Activated CD8-positive, alpha-beta memory T cell treated with anti-CD3 and anti-CD28 coated beads, Interleukin-2, amount 50 U/mL, for 24 hours (primary cell): Measurements from ENCODE around the gene NFIA.

Source experiments
- DNase-seq: peaks from one replicate; pipeline ENCODE4 v3.0.0-alpha.2; 2020; ENCODE audit errors: extremely low read depth

The NFIA gene

DNA sequence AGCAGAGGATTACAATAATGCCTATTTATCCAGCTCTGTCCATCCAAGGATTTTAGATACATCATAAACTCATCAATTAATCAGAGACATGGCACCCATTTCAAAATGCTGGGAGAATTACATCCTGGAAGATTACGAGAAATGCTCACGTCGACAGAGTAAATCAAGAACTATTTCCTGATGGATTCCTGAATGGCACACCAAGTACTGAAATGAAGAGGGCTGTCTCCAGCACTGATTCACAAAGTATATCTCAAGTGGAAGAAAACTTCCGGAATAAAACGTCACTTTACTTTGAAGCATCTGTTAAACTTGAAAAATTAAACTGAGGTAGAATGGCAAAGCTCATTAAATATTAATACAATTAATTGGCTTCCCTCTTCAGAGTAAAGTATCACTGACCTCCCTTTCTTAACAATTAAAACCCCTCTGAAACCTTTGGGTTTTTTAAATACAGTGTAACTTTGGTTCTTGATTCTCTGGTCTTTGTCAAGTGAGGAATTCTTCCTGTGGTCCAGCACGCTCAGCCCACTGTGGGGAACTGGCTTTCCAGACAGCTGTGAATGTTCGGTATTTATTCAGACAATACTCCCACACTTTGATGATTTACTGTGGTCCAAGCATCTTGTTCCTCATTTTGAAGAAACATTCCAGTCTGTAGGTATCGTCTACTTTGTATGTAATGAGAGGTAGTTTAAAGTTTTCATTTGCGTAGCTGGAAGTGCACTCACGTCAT, 288.0 kb downstream of the NFIA start:
- no peak for DNase-seq

DNA sequence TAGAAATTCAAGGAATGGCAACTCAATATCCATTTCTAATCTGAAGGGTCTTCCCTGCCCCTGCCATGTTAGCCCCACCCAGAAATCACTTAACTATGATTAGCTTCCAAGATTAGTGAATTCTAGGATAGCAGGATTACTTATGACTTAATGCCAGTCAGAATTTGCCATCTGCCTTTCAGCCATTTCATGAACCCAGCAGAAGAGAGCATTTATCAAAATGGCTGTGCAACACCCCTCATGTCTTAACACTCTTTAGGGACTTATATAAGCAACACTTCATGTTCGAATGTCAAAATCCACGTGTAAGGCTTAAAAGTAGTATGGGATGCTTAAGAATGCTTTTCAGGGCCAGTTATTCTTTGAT, 288.5 kb downstream of the NFIA start:
- DNase-seq, result no peak

DNA sequence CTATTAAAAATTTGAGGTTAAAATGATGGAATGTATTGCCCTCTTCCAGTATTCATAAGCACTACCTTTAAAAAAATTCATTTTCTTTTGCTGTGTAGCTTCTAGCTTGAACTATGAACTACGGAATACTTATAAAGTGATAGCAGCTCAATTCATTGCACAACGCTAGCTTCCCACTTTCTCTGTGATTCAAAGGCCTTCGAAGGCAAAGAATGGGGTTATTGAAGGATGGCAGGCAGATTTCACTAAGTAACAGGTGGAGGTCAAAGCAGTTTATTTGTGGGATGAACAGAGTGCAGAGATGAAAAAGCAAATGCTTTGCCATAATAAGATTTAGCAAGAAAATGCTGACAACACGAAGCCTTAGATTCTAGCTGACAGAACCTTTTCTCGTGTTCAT, 290.6 kb downstream of the NFIA start:
- no peak for DNase-seq

DNA sequence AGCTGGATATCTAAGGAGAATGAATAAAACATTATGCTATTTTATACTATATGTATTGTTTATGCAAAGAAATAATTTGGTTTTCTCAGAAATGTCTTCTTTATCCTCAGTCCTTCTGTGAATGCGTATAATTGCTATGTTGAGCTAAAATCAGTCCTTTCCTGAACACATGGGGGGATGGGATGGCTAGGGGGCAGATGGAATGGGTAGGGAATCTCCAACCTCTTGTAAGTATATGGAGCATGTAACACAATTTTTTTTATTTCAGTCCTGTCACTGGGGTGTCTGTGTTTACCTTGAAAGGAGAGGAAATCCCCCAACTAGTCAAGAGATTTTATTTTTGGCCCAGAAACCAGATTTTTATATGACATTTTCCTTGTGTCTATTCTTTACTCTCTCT, 291.8 kb downstream of the NFIA start:
- DNase-seq, result no peak

DNA sequence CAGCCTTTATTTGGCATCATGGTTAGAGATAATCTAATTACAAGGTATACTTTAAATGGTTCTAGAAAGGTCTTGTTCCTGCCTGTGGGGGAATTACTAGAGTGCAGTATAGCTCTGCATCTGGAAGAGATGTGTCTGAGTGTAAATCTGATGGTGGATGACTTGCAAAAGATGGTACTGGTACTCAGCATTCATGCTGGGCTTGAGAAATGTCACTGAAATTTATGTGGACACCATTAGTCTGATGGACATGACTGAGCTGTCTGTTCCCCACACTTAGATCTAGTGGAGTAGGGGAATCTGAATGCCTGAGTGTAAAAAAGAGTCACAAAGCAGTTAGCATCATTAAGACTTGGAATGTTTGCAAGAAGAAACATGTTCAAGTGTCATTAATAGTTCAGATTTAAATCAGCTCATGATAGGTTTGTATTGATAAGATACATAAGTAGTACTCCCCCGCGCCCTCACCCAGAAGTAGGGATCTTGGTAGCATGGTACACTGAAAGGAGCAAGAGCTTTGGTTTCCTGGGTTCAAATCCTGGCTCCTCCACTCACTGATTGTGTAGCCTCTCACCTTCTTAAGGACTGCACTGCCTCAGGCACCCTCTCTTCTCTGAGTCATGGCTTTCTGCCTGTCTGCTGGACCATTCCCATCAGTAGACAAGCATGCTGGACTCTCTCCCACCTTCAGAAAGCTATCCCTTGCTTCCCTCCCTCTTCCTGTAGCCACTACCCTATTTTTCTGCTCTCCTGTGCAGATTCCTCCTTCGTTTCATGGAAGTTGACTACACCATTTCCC, 292.9 kb downstream of the NFIA start:
- DNase-seq, result no peak

DNA sequence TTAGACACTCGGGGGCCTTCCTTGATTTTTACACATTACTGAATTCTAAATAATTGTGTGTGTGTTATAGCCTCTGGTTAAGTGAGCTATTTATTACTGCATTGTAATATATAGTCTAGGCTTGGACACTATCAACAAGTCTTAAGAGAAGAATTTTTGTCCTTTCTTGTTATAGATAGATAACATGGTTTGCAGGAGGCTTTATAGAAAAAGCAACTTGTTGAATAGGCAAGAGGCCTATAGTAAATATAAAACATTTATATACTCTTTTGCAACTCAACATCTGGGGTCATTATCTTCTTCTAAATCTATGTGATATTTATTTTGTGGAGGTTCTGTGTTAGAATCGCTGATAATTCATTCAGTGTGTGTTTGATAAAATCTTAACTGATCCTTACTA, 293.8 kb downstream of the NFIA start:
- no peak for DNase-seq

DNA sequence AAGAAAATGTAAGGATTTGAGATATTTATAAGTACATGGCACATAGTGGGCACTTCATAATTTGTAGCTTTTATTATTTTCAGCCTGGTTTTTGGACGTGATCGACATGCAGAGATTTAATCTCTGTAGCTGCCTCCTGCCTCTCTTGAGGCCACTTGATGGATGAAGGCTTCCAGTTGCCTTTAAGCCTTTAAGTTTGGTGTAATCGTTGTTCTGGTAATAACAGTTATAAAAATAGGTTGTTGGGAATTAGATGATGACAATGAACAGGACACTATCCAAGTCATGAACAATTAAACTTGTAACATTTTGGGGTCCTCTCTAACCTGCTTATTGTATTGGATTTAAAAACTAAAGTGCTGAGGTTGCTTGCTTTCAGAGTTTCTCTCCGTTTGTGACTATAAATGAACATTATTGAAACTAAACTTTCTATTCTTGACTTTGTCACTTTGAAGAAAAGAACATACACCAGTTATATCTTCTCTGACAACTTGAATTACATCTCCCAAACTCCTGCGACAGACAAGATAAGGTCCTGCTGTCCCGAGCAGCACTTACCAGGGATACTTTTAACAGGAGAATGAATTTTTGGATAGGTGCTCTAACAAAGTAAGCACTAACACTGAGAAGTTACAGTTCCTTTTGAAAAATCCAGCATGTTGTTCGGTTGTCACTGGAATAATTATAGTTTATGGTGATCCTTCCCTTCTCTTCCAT, 295.0 kb downstream of the NFIA start:
- no peak for DNase-seq

DNA sequence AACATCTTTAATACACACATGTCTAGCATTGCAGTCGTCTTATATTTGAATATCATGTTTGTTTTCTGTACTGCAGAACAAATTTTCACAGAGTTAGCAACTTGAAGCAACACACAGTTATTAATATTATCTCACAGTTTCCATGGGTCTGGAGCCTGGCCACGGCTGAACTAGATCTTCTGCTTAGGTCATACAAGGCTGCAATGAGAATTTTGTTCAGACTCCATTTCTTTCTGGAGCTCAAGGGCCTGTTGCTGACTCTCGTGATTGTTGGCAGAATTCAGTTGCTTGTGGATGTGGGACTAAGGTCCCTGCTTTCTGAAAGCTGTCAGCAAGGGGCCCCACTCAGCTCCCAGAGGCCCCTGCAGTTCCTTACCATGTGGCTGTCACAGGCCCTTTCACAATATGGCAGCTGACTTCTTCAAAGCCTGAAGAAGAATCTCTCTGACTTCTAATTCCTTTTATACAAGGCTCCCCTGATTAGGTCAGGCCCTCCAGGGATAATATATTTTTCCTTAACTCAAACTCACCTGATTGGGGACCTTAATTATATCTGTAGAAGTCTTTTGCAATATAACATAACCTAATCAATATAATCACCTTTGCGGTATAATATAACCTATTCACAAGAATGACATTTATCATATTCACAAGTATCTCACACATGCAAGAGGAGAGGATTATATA, 296.3 kb downstream of the NFIA start:
- DNase-seq, result no peak

GRCh38 chr1:61379693-61380092, 297.3 kb downstream of the NFIA start:
- DNase-seq, result no peak

GRCh38 chr1:61380561-61380960, 298.2 kb downstream of the NFIA start:
- no peak for DNase-seq

DNA sequence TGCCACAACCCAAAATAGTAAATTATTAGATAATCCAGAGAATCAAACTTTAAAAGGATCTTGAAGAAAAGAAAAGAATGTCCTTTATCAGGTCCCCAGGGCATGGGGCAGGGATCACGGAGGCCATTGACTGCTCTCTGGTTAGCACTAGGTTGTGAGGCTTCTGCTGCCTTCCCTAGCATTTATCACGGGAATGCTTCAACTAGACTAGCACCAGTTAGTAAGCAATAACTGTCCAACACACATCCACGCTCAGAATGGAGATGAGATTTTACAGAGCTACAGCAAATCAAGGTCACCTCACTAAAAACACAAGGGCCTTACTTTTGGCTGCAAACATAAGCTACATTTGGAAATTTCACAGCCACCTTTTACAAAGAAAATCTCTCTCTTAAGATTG, 304.0 kb downstream of the NFIA start:
- no peak for DNase-seq

- no peak for DNase-seq
Observed at GRCh38 chr1:61386770-61387169, 304.4 kb downstream of the NFIA start.

DNA sequence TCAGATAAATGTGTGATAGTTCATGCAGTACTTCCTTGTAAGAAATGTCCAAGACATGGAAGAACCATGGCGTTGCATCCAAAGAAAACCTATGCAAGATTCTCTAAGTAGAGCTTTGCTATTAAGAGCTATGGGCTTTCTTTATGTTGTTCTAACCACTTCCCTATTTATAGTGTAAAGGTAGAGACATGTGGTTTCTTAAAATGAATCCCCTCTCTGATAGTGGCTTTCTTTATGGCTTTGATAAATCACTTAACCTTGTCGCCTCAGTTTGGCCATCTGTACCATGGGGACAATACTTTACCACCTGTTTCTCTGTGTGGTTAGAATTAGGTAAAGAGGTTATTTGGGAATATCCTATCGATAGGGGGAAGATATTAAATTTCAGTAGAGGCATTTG, 305.5 kb downstream of the NFIA start:
- DNase-seq, result no peak

DNA sequence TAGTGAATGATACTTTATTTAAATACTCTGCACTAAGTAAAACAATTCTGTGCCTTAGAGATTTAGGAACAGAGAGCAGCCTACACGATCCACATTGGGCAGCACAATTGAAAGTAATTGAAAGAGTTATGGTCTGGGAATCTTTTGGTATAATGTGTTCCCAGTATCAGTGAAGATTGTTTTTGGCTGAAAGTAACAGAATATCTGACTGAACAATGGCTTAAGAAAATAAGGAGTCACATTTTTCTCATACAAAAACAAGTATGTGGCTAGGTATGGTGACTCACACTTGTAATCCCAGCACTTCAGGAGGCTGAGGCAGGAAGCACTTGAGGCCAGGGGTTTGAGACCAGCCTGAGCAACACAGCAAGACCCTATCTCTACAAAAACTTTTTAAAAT, 306.2 kb downstream of the NFIA start:
- no peak for DNase-seq

GRCh38 chr1:61389194-61389925, 307.0 kb downstream of the NFIA start:
- no peak for DNase-seq

GRCh38 chr1:61389926-61390845, 307.8 kb downstream of the NFIA start:
- no peak for DNase-seq

- DNase-seq, result no peak
Observed at GRCh38 chr1:61391730-61392129, 309.4 kb downstream of the NFIA start.

DNA sequence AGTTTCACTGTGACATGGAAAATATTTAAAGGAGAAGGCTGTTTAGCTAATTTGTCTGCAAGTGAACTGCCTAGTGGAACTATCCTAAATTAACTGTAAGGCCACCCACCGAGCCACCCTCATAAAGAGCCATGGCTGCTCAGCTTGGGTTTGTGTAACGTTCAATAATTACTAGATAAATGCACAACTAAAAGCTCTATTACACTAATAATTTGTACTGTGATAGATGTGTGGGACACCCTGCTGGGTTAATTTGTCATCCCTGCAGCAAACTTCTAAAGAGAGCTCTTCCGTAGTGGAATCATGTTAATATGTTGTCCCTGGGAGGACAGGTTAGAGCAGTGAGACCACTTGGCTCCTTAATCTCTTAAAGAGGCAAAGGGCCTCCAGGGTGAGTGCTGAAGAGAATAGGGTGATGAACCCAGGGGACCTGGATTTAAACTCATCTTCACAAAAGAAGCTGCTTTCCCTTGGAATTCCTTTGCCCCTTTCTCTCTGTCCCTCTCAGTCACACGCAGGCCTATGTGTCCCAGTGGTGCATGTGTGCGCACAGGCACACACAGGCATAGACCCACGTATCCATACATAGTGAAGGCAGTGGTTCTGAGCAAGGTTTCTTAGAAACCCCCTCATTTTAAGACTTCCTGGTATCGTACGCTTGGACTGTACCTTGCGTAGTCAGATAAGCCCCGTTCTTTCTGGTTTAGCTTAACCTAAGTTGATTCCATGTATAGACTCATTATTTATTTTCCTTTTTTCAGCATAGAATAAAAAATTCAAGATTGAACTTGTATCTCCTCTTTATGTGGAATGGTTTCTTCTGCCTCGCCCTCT, 310.3 kb downstream of the NFIA start:
- no peak for DNase-seq

DNA sequence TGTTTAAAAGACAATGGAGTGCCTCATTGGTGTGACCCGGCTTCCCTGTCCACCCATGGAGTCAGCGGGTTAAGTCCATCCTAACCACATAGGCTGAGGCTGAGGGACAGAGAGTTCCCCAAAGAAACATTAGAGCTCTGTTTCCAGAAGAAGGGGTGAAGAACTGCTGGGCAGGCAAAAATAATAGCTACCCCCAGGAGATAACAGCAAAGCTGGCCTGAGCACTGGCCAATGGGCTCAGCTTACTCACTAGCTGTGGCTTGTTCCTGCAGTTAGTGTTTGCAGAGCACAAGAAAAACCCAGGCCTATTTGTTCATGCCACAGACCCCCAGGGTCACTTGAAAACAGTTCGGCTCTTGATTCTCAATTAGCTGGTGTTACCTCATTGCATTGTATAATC, 311.2 kb downstream of the NFIA start:
- DNase-seq, result no peak
